HFF-Myc (cell line): Measurements from ENCODE around the gene POU4F3.

Experiments
- DNase-seq: peaks from one replicate; pipeline ENCODE4 v3.0.0-alpha.2; 2011; ENCODE audit warnings: low read depth; ENCODE audit errors: extremely low read depth
- H3K4me3 ChIP-seq: replicated peaks from 2 replicates; pipeline ENCODE4 v1.5.1; 2011; ENCODE audit warnings: low read depth, mild to moderate bottlenecking, control low read depth, low read length
- TF ChIP-seq, protein P1 (sequence below): IDR thresholded peaks from 2 replicates; pipeline ENCODE4 v1.5.1; 2012; ENCODE audit warnings: mild to moderate bottlenecking, low read depth, low read length, control low read depth; ENCODE audit errors: missing control alignments

Gene POU4F3

DNA sequence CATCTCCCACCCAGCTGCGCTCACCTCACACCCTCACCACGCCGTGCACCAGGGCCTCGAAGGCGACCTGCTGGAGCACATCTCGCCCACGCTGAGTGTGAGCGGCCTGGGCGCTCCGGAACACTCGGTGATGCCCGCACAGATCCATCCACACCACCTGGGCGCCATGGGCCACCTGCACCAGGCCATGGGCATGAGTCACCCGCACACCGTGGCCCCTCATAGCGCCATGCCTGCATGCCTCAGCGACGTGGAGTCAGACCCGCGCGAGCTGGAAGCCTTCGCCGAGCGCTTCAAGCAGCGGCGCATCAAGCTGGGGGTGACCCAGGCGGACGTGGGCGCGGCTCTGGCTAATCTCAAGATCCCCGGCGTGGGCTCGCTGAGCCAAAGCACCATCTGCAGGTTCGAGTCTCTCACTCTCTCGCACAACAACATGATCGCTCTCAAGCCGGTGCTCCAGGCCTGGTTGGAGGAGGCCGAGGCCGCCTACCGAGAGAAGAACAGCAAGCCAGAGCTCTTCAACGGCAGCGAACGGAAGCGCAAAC lies 1.1 kb downstream of the POU4F3 start:
- TF ChIP-seq, protein P1, sequence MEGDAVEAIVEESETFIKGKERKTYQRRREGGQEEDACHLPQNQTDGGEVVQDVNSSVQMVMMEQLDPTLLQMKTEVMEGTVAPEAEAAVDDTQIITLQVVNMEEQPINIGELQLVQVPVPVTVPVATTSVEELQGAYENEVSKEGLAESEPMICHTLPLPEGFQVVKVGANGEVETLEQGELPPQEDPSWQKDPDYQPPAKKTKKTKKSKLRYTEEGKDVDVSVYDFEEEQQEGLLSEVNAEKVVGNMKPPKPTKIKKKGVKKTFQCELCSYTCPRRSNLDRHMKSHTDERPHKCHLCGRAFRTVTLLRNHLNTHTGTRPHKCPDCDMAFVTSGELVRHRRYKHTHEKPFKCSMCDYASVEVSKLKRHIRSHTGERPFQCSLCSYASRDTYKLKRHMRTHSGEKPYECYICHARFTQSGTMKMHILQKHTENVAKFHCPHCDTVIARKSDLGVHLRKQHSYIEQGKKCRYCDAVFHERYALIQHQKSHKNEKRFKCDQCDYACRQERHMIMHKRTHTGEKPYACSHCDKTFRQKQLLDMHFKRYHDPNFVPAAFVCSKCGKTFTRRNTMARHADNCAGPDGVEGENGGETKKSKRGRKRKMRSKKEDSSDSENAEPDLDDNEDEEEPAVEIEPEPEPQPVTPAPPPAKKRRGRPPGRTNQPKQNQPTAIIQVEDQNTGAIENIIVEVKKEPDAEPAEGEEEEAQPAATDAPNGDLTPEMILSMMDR = no peak
- H3K4me3 ChIP-seq = no peak overlapping the region
- DNase-seq = no peak

DNA sequence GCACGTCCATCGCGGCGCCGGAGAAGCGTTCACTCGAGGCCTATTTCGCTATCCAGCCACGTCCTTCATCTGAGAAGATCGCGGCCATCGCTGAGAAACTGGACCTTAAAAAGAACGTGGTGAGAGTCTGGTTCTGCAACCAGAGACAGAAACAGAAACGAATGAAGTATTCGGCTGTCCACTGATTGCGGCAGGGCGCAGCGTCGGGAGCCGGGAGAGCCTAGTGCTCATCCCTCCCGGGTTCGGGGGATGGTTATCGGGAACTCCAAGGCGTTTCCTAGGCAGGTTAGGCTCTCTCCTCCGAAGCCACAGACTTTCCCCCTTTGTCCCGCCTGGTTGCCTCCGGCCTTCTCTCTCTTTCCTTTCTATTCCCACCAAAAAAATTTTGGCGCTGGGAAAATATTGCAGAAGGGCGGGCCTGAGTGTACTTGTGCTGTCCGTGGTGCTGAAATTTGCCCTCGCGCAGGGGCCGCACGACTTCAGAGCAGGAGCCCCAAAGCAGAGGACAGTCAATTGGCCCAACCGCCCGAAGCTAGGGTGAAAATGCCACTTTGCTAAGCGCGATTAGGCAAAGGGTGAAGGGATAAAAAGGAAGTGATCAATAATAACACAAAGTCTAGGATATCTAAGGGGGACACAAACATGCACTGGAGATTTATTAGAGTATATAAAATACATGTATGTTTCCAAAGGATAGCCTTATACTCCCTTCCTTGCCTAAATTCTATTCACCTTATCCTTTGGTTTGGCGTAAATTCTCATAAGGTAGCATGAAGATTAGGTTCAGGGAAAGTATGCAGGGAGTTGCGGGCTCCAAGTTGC lies 1.8 kb downstream of the POU4F3 start:
- TF ChIP-seq, protein P1 = no peak
- DNase-seq = peak; percentile 19
- no peak overlapping the region for H3K4me3 ChIP-seq

DNA sequence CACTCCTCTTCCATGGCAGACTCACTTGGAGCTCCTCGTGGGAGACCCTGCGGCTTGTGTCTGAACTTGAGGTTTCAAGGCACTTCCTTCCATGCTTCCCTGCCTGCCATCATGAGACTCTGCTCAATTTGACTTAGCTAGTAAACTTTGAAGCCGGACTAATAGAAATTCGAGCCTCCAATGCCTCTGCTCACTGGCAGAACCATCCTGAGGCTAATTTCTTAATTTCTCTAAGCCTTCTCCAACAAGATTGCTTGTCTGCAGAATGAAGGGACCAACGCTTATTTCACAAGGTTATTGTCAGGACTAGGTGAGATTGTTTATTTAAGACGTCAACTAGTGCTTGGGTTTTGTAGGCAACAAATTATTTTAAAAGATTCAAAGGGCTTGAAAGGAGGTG lies 3.2 kb downstream of the POU4F3 start:
- TF ChIP-seq, protein P1 = no peak
- DNase-seq = no peak
- H3K4me3 ChIP-seq = no peak overlapping the region

DNA sequence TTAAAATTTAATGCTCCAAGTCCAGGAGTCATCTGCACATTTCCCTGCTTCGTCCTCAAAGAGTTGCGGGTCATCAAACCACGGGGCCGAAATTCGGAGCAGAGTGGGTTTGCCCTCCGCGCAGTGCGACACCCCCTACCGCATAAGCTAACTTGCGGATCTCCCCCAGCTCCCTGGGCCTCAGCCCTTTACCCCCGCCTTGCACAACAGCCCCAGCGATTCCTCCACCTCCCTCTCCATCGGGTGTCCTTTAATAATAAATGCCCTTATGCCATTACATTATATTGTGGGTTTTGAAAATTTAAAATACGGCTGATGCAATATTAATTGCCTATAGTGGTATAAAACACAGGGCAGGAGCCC lies 3.9 kb downstream of the POU4F3 start:
- TF ChIP-seq, protein P1 = no peak
- H3K4me3 ChIP-seq = no peak overlapping the region

DNA sequence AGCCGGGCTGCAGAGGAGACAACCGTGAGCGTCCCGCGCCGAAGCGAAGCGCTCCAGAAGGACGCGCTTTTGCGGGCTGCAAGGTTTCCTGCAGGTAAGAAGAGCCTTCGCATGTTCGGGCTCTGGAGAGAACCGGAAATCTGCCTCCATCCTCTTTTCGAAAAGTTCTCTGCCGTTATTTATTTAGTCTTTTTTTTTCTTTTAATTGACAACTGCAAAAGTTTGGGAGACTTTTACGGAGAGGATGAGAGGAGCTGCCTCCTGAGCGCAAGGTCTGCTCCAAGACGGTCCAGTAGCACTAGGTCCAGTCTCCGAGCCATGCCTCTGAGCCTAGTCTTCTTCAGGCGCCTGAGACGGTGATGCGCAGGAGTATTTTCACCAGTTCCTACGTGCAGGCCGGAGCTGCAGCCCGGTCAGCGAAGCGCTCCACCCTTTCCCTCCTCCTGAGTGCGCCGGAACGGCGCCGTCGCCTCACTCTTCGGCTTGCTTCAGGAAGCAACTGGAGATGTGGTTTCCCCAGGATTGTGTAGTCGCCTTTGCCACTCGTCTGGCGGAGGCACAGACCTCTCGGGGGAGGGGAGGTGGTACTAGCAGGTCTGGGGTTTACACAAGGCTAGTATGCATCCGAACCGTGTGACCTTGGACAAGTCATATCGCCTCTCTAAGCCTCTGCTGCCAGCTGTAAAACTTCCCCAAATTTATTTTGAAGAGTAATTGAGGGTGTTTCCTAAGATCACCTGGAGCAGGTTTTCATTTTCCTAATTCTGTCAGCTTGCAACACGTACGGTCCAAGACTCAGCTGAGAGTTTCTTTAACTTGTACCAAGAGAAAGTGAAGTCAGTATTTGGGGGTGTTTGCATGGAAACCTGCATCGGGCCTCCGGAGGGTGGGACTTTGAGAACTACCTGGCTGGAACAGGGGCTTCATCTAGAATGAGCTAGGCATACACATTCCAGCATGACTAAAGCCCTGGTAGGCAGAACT lies 4.5 kb downstream of the POU4F3 start:
- DNase-seq = no peak
- TF ChIP-seq, protein P1 = no peak
- H3K4me3 ChIP-seq = no peak overlapping the region

More for the DNA sequence above, 3.9 kb downstream of the POU4F3 start:
- no peak for DNase-seq

DNA sequence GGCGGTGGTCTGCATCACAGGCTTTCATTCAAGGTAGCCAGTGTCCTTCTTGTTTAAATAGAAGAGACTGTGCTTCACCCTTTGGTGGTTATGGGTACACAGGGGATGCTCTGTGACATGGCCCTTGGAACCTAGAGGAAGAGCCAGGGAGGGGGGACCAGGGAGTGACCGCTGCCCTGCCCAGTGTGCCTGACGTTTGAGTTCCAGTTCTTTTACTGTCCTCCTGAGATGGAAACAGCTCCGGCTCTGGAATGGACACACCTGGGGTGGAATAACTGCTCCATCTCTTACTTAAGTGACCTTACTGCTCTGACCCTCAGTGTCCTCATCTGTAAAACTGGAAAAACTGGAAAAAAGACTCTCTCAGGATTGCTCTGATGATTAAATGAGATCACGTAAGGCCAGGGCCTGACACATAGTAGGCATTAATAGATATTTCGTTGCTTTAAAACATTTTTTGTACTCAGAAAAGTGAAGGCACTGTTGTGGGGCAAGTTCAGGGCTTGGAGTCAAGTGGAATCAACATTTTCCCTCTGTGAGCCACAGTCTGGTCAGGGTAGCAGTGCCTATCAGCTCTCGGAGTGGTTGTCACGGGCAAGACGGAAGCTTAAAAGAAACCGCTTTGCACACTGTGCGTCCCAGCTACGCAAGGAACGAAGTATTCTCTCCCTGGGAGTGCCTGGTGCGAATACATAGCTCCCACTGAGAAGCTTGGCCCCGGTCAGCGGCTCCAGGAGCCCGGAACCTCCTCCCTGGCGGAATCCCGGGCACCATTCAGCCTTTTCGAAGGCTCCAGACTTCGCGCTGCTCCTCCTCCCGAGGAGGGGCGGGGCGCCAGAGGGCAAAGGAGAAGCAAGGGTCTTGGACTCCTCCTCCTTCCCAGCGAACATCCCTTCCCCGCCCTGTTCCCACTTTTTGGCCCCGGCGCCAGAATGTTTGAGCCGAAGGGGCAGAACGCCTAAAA lies 5.8 kb downstream of the POU4F3 start:
- DNase-seq = no peak
- TF ChIP-seq, protein P1 = no peak
- no peak overlapping the region for H3K4me3 ChIP-seq
